Neural progenitor cell (in vitro differentiated cells): Measurements from ENCODE around the gene SDK1. TPM values are rescaled to one million over a fixed set of nuclear protein-coding genes. Genes with fewer than 3 reads are reported as not detected.

ENCODE experiments used
- DNase-seq: peaks from one replicate; pipeline ENCODE4 v3.0.0-alpha.2; 2016; ENCODE audit warnings: low spot score
- H2AFZ ChIP-seq: fragments of 200-600 bp; sonication (generic); replicated peaks from 2 replicates; pipeline ENCODE4 v1.6.1; 2016; ENCODE audit warnings: antibody characterized with exemption
- H3F3A ChIP-seq: fragments of 200-600 bp; sonication (generic); 2 replicates; pipeline ENCODE4 v1.6.1; 2016; ENCODE audit warnings: antibody characterized with exemption, low read depth
- H3K27ac ChIP-seq: fragments of 200-600 bp; sonication (generic); 2 replicates; pipeline ENCODE4 v1.5.1; 2016; ENCODE audit warnings: mild to moderate bottlenecking
- H3K27me3 ChIP-seq: fragments of 200-600 bp; sonication (generic); 2 replicates; pipeline ENCODE4 v1.6.1; 2016; ENCODE audit warnings: mild to moderate bottlenecking, moderate library complexity
- H3K36me3 ChIP-seq: fragments of 200-600 bp; sonication (generic); 2 replicates; pipeline ENCODE4 v1.5.1; 2016
- H3K4me1 ChIP-seq: fragments of 200-600 bp; sonication (generic); 2 replicates; pipeline ENCODE4 v1.6.1; 2016; ENCODE audit warnings: mixed run types
- H3K4me2 ChIP-seq: fragments of 200-600 bp; sonication (generic); 2 replicates; pipeline ENCODE4 v1.6.1; 2016
- H3K4me3 ChIP-seq: fragments of 200-600 bp; sonication (generic); 2 replicates; pipeline ENCODE4 v1.5.1; 2016
- H3K79me2 ChIP-seq: fragments of 200-600 bp; sonication (generic); 2 replicates; pipeline ENCODE4 v1.6.1; 2016; ENCODE audit warnings: low read depth
- H3K9ac ChIP-seq: fragments of 200-600 bp; sonication (generic); 2 replicates; pipeline ENCODE4 v1.6.1; 2016
- H3K9me3 ChIP-seq: fragments of 200-600 bp; sonication (generic); 2 replicates; pipeline ENCODE4 v1.5.1; 2016; ENCODE audit warnings: low read depth
- H4K20me1 ChIP-seq: fragments of 200-600 bp; sonication (generic); 2 replicates; pipeline ENCODE4 v1.6.1; 2016; ENCODE audit warnings: low read depth
- H3K27ac Mint-ChIP-seq: 3 replicates; pipeline ENCODE4 v1.8.0; 2021; ENCODE audit warnings: mixed read lengths
- H3K27me3 Mint-ChIP-seq: 2 replicates; pipeline ENCODE4 v1.8.0; 2022; ENCODE audit warnings: low read depth, mild to moderate bottlenecking, inconsistent platforms, moderate library complexity, mixed read lengths; ENCODE audit not compliant: insufficient read depth
- H3K36me3 Mint-ChIP-seq: 3 replicates; pipeline ENCODE4 v1.8.0; 2021; ENCODE audit warnings: mixed read lengths
- H3K4me1 Mint-ChIP-seq: 3 replicates; pipeline ENCODE4 v1.8.0; 2021; ENCODE audit warnings: mixed read lengths
- H3K4me3 Mint-ChIP-seq: 3 replicates; pipeline ENCODE4 v1.8.0; 2021; ENCODE audit warnings: mild to moderate bottlenecking, moderate library complexity, mixed read lengths
- H3K9me3 Mint-ChIP-seq: 3 replicates; pipeline ENCODE4 v1.8.0; 2020; ENCODE audit warnings: mixed read lengths
- EZH2 ChIP-seq: fragments of 200-600 bp; sonication (generic); IDR thresholded peaks from 2 replicates; pipeline ENCODE4 v1.6.1; 2017; ENCODE audit warnings: antibody characterized with exemption, mild to moderate bottlenecking, moderate library complexity
- EZH2phosphoT487 ChIP-seq: fragments of 200-600 bp; sonication (generic); IDR thresholded peaks from 2 replicates; pipeline ENCODE4 v1.6.1; 2017; ENCODE audit warnings: antibody characterized with exemption
- total RNA-seq: library from RNA; depleted of rRNA; stranded (reverse); fragments of >200 nt; gene quantifications from 2 replicates; pipeline ENCODE4 v1.2.3, GENCODE V29; 2015; ENCODE audit warnings: low replicate concordance
- TF ChIP-seq, protein P1 (sequence below): fragments of 200-600 bp; sonication (generic); IDR thresholded peaks from 2 replicates; pipeline ENCODE4 v1.5.1; 2017; ENCODE audit warnings: antibody characterized with exemption, mild to moderate bottlenecking

SDK1 gene
- total RNA-seq, 1 donor from 2014 or later = 4.9 TPM

DNA sequence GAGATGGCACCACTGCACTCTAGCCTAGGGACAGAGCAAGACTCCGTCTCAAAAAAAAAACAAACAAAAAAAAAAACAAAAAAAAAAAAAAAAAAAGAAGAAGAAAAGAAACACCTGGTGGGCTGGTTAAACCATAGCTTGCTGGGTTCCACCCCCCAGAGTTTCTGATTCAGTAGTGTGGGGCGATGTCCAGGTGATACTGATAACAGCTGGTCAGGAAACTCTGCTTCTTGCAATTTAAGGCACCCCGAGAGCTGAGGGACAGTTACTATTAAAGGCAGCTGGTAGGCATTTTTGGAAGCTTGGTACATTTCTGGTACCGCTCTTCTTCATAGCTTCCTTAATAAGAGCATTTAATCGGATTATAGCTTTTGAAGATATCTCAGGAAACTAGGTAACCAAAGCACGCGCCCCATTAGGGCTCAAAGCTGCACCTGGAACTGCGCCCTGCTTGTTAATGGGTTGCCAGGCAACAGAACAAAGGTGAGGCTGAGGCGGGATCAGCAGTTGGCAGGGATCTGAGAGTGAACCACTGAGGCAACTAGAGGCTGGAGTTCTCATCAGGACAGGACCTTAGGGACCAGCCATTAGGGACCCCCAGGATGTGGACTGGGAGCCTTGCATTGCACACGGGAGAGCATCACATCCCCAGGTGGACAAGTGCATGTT, 6.5 kb upstream of the SDK1 start:
- Histone ChIP-seq H3F3A (no peaks in the 10 kb centered on the region), H2AFZ (no peak overlapping the region), H3K36me3 (no peaks in the 10 kb centered on the region), H4K20me1 (no peaks in the 10 kb centered on the region), H3K4me1 (peaks cover 6% of the 10 kb centered on the region), H3K9ac (no peak overlapping the region), H3K4me2 (peak overlapping the region; percentile 47), H3K79me2 (no peaks in the 10 kb centered on the region), H3K9me3 (no peaks in the 10 kb centered on the region), H3K27me3 (peaks cover 2% of the 10 kb centered on the region), H3K4me3 (no peak overlapping the region), H3K27ac (no peak overlapping the region)
- peak; percentile 51 for DNase-seq
- Mint-ChIP-seq H3K4me3 (peak overlapping the region; percentile 18), H3K9me3 (peaks cover 3% of the 10 kb centered on the region), H3K36me3 (no peaks in the 10 kb centered on the region), H3K4me1 (peaks cover 14% of the 10 kb centered on the region), H3K27me3 (peaks cover 9% of the 10 kb centered on the region), H3K27ac (no peak overlapping the region)
- TF ChIP-seq EZH2phosphoT487 = no peak
- no peak for TF ChIP-seq EZH2
- TF ChIP-seq, protein P1, sequence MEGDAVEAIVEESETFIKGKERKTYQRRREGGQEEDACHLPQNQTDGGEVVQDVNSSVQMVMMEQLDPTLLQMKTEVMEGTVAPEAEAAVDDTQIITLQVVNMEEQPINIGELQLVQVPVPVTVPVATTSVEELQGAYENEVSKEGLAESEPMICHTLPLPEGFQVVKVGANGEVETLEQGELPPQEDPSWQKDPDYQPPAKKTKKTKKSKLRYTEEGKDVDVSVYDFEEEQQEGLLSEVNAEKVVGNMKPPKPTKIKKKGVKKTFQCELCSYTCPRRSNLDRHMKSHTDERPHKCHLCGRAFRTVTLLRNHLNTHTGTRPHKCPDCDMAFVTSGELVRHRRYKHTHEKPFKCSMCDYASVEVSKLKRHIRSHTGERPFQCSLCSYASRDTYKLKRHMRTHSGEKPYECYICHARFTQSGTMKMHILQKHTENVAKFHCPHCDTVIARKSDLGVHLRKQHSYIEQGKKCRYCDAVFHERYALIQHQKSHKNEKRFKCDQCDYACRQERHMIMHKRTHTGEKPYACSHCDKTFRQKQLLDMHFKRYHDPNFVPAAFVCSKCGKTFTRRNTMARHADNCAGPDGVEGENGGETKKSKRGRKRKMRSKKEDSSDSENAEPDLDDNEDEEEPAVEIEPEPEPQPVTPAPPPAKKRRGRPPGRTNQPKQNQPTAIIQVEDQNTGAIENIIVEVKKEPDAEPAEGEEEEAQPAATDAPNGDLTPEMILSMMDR = no peak

GRCh38 chr7:3297105-3297819, 3.8 kb upstream of the SDK1 start:
- H3K27ac Mint-ChIP-seq = no peak overlapping the region
- no peak for DNase-seq
- H4K20me1 ChIP-seq = peaks cover 5% of the 10 kb centered on the region

DNA sequence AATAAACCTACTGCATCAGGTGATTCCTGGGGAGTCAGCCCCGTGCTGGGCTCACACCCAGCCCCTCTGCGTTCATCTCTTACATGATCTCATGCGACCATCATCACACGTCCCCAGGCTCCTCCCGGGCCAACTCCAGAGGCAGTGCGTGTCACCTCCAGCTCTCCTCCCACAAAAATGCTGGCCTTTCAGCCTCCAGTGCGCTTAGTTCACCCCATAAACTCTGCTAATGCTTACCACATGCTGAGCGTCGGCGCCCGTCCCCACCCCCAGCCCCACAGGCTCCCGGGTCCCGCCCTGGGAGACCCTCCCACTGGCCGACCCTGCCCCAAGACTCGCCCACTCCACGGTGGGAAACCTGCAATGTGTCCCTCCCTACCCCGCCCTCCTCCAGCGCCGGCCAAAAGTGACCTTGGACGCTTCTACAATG, 816 bp upstream of the SDK1 start:
- Histone ChIP-seq H3K4me1 (peaks cover 4% of the 10 kb centered on the region), H3K4me3 (peak overlapping the region; percentile 47), H3K4me2 (peak overlapping the region; percentile 85), H4K20me1 (peaks cover 18% of the 10 kb centered on the region), H3K27me3 (peaks cover 37% of the 10 kb centered on the region), H3K79me2 (no peaks in the 10 kb centered on the region), H3K36me3 (no peaks in the 10 kb centered on the region), H2AFZ (peak overlapping the region; percentile 94), H3K9ac (no peak overlapping the region), H3K9me3 (no peaks in the 10 kb centered on the region), H3F3A (peaks cover 4% of the 10 kb centered on the region), H3K27ac (no peak overlapping the region)
- H3K4me3 Mint-ChIP-seq = peak overlapping the region; percentile 82
- H3K36me3 Mint-ChIP-seq = no peaks in the 10 kb centered on the region
- TF ChIP-seq EZH2 (no peak), EZH2phosphoT487 (no peak)
- TF ChIP-seq, protein P1 = no peak
- peak; percentile 44 for DNase-seq
- no peaks in the 10 kb centered on the region for H3K9me3 Mint-ChIP-seq
- H3K27me3 Mint-ChIP-seq = peaks cover 11% of the 10 kb centered on the region
- H3K4me1 Mint-ChIP-seq = peaks cover 30% of the 10 kb centered on the region
- no peak overlapping the region for H3K27ac Mint-ChIP-seq

More at GRCh38 chr7:3297105-3297819, 3.8 kb upstream of the SDK1 start:
- H3K27me3 Mint-ChIP-seq = peaks cover 11% of the 10 kb centered on the region
- Histone ChIP-seq H3K9ac (no peak overlapping the region), H3K4me1 (peaks cover 10% of the 10 kb centered on the region), H3K79me2 (no peaks in the 10 kb centered on the region), H2AFZ (no peak overlapping the region), H3K27me3 (peaks cover 19% of the 10 kb centered on the region), H3K9me3 (no peaks in the 10 kb centered on the region), H3F3A (peaks cover 4% of the 10 kb centered on the region), H3K36me3 (no peaks in the 10 kb centered on the region), H3K4me3 (no peak overlapping the region), H3K4me2 (no peak overlapping the region), H3K27ac (no peak overlapping the region)
- no peaks in the 10 kb centered on the region for H3K36me3 Mint-ChIP-seq
- no peaks in the 10 kb centered on the region for H3K9me3 Mint-ChIP-seq
- peaks cover 22% of the 10 kb centered on the region for H3K4me1 Mint-ChIP-seq
- H3K4me3 Mint-ChIP-seq = no peak overlapping the region
- no peak for TF ChIP-seq EZH2
- TF ChIP-seq, protein P1 = no peak
- TF ChIP-seq EZH2phosphoT487 = no peak
